ENCODE results near the gene SART3.
"Not testable (repeated sequence)": the region's sequence is repeated elsewhere in the genome, so short reads cannot be mapped to it uniquely, and the experiment has no call there.

SART3 gene

DNA sequence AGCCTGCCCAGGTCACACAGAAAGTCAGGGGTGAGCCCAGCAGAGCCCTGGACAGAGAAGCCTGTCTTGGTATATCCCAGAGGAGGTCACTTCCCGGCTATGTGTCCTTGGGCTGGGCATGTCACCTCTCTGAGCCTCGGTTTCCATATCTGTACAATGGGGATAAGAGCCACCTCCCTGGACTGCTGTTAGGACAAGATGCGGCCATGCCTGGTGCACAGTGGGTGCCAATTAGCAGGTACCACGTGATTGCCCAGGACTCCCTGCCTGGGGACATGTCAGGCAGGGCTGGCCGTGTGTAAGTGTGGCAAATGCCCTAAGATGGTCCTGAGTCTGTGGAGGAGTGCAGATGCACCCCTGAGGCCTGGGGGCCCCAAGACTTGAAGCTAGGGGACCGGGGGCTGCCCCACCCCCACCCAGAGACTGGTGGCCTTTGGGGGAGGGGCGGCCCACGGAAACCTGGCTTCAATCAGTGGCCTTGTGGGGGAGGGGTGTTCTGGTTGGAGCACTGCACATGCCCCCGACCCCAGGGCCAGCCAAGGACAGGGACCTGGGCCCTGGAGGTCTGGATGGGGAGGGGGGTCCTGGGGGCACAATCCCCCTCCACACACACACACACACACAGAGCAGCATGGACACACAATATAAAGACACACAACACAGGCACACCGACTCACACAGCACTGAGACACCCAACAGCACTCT lies 36.0 kb upstream of the SART3 start:
- DNase-seq (ENCODE audit: low read depth in 2 of 2), result no peak

DNA sequence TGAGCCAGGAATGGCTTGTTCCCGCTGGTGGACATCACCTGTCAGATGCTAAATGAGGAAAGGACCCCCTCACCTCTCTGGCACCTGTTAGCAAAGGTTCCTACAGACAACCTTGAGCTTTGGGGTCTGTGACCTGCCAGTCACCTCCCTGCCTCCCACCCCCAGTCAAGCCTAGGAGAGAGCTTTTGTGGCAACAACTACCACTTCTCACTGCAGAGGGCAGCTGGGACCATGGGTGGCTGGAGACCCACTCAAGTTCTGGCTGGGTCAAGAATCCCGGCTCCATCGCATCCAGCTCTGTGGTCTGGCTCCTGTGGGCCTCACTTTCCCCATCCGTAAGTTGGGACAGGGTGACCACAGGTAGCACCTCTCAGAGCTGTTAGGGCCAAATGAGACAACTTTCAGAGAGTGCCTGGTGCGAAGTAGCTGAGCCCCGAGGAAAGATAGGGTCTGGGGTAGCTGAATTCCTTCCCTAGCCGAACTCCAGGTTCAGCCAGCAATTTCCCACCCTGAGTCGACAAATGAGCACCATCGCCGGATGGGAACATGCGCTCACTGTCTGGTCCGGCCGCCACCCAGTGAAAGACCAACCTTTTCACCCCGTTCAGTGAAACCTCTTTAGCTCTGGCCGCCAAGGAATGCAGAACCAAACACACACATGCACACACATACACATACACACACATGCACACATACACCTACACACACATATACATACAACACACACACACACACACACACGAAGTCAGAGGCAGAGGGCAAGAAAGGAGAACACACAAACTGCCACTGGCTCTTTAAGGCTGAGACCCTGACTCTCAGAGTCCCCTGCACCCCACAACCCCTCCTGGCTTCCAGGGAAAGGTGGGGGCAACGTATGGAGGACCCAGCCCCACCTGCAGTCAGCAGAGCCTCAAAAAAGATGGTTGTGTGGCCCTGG lies 35.0 kb upstream of the SART3 start:
- DNase-seq (ENCODE audit: low read depth in 2 of 2), result no peak

DNA sequence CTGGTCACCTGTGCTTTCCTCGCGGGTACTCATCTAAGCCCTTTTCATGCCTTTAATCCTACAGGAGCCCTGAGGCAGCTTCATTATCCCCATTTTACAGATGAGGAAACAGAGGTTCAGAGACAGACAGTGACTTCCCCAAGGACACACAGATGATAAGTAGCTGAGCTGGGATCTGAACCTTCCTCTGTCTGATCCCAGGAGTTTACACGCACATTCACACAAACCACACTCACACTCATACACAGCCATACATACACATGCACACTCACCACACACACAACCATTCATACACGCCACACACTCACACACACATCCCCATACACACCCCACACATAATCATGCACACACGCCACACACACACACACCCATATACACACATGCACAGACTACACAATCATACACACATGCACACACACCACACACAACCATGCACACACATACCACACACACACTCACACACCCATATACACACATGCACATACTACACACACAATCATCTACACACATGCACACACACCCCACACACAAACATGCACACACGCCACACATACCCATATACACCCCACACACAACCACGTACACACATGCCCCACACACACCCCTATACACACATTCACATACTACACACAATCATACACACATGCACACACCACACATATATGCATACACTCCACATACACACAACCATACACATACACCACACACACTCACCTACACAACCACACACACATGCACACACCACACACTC lies 34.2 kb upstream of the SART3 start:
- no peak for DNase-seq (ENCODE audit: low read depth in 2 of 2)

DNA sequence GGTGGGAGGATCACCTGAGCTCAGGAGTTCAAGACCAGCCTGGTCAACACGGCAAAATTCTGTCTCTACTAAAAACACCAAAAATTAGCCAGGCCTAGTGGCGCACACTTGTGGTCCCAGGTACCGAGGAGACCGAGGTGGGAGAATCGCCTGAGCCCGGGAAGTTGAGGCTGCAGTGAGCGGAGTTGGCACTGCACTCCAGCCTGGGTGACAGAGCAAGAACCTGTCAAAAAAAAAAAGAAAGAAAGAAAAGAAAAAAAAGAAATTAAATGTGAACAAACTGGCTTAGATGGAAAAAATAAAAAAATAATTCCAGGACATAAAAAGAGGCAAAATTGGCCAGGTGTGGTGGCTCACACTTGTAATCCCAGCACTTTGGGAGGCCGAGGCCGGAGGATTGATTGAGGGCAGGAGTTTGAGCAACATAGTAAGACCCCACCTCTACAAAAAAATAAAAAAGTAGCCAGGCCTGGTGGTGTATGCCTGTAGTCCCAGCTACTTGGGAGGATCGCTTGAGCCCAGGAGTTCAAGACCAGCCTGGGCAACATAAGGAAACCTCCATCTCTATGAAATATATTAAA lies 33.4 kb upstream of the SART3 start:
- DNase-seq (ENCODE audit: low read depth in 2 of 2), result no peak

DNA sequence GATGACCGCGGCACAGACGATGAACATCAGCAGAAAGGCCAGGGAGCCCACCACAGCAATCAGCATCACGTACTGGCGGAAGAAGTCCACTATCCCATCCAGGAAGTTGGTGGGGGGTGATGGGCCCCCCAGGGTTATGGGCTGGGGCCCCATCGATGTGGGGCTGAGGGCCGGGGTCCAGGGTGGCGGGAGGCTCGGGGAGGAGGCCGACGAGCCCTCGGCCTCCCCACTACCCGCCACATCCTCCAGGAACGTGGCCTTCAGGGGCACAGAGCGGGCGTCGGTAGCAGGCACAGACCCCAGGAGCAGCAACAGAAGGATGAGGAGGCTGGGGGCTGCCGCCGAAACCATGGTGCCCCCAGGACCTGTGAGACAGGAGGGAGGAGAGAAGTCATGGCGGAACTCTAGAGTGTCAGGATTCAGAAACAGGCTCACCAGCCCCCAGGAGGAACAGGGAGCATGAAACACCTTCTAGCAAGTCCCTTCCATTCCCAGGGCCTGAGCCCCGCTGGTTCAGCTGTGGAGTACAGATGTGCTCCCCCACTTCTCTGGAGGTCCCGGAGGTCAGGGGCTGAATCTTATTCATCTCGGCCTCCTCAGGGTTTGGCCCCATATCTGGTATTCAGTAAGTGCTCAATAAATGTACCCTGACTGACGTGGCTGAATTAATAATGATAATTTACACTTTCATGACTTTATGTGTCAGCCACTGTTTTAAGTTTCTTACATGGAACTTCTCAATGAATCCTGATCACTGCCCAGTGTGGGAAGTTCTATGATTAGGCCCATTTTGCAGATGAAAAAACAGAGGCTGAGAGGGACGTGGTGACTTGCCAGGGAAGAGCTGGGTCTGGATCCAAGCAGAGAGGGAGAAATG lies 31.3 kb upstream of the SART3 start:
- no peak for DNase-seq (ENCODE audit: low read depth in 2 of 2)

DNA sequence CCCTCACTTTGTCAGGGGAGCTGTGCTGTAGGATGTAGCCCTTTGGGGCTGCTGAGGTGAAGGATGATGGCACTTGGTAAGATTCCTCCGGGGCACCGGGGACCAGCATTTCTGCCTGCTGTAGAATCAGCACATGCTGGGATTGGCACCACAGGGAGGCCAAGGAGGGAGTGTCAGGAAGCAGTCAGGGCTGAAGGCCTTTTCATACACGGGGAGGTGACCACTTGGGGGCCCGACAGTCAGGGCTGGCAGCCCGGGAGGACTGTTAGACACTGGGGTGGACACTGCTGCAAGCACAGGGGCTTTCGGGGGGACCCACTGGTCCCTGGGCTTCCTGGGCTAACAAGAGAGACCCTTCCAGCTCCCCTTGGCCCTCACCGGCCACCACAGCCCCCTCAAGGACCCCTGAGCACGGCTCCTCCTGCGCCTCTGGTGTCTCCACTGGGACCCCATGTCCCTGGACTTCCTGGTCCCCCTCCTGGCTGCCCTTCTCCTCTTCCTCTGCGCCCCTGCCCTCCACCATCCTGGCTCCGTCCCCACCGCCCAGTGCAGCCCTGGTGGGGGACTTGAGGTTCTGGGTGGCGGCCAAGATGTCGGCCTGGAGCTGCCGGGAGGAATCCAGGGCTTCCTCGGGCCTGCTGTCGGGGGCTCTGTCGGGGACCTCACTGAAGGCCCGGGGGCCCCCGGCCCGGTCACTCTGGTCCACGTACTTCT lies 30.5 kb upstream of the SART3 start:
- no peak for DNase-seq (ENCODE audit: low read depth in 2 of 2)

DNA sequence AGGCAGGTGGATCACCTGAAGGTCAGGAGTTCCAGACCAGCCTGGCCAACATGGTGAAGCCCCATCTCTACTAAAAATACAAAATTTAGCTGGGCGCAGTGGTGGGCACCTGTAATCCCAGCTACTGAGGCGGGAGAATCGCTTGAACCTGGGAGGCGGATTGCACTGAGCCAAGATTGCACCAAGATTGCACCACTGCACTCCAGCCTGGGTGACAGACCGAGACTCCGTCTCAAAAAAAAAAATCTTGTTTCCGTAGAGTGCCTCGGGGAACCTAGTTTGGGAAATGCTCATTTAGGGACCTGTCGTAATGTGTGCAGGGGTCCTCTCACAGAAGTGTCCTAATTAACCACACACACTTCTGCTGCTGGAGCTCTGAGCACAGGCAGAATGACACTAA lies 29.5 kb upstream of the SART3 start:
- DNase-seq (ENCODE audit: low read depth in 2 of 2), result not testable (repeated sequence)

DNA sequence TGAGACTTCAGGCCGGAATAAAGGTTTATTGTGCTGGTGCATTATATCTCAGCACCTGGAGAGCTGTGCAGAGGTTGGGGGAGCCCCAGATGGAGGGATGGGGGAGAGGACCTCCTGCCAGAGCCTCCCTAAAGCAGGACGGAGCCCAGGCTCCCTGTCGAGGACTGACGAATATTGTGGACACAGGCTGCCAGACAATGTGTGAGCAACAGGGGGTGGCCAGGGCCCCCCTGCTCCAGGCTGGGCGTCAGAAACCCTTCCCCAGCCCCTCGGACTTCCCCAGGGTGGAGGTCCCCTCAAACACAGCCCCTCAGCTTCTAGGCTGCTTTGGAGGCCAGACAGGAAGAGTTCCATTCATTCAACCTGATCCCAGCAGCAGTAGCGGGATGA lies 28.9 kb upstream of the SART3 start:
- DNase-seq (ENCODE audit: low read depth in 2 of 2), result no peak

DNA sequence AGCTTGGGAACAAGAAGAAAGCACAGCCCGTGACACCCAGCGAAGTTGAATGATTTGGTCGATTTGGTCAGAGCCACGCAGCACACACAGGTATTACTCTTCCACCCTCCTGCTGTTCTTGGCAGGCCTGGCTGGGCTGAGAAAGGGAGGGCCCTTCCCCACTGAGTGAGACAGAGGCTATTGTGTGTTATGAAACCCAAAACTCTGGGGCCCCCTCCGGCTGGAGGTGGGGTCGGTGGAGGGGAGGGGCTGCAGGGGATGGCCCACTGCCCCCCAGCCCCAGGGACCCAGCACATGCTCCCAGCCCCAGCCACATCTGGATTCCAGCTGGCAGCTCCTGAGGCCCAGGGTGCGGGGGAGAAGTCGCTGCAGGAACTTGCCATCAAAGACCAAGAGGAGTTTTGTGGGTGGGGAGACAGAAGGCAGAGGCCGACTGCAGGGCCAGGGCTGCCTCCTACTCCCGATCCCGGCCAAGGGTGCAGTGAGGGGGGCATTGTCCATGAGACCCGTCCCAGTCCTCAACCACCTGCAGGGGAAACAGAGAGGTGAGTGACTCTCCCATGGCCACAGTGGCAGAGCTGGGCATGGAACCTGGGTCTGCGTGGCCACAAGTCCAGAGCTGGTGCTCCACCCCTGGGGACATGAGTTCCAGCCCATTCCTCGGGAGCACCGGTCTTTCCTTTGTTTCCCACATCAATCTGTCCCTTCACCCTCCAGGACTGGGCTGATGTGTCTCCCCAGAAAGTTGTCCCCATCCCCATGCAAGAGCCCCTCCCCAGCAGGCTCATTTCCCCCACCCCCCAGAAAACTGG lies 28.3 kb upstream of the SART3 start:
- peak; percentile 75 to 78 for DNase-seq (ENCODE audit: low read depth in 2 of 2)

DNA sequence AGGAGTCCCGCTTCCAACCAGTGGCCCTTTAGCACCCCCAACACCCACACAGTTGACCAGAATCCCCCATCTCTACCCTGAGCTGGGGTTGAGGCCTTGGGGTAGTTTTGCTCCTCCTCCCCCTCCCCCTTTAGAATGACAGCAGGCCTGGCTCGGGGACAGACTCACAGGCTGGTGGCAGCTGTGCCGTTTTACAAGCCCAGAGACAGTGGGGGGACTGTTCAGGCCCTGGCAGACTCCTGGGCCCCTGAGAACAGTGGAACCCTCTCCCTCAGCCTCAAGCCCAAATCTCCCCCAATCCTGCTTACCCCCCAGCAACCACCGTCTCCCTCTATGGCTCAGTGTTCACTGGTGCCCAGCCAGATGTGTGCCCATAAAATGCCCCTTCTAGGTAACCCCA lies 26.9 kb upstream of the SART3 start:
- DNase-seq (ENCODE audit: low read depth in 2 of 2), result no peak

DNA sequence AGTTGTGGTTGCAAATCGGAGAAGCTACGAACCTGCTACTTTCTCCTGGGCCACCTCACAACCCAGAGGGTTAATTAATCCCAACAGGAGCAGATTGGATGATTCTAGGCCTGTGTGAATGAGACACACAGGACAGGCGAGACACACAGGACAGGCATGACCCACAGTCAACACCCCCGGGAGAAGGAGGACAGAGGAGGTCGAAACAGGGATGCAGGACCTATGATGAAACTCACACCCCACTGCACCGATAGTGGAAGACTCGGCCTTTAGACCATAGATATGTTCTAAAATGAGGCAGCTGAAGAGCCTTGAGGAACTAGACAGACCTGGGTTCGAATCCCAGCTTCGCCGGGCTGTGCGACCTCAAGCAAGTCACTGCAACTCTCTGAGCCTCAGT lies 25.3 kb upstream of the SART3 start:
- no peak for DNase-seq (ENCODE audit: low read depth in 2 of 2)

DNA sequence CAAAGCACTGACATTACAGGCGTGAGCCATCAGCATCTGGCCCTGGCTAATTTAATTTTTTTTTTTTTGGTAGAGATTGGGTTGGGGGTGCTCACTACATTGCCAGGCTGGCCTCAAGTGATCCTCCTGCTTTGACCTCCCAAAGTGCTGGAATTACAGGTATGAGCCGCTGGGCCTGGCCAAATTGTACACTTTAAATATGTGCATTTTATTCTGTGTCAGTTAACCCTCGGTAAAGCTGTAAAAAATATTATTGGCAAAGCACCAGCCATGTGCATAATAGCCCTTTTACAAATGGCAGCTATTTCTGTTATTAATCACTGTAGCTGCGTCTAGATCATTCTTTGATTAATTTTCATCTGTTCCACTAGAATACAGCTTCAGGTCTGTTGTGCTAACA lies 24.9 kb upstream of the SART3 start:
- no peak for DNase-seq (ENCODE audit: low read depth in 2 of 2)

DNA sequence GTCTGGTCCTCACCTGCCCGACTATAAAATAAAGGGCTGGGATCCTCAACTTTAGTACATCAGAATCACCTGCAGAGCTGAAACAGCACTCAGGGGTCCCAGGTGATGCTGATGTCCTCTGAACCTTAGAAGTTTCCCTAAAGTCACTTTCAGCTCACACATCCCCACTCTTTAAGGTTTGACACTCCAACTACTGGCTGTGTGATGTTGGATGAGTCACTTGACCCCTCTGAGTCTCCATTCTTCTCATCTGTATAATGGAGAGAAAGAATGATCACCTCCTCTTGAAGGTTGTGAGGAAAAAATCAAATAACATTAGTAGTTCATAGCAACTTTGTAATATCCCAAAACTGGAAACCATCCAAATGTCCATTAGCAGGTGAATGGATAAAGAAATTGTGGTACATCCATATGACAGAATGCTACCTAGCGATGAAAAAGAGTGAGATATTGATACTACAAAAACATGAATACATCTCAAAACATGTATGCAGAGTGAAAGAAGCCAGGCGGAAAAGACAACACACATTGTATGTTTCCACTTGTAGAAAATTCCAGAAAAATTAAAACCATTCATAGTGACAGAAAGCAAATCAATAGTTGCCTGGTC lies 23.6 kb upstream of the SART3 start:
- no peak for DNase-seq (ENCODE audit: low read depth in 2 of 2)

DNA sequence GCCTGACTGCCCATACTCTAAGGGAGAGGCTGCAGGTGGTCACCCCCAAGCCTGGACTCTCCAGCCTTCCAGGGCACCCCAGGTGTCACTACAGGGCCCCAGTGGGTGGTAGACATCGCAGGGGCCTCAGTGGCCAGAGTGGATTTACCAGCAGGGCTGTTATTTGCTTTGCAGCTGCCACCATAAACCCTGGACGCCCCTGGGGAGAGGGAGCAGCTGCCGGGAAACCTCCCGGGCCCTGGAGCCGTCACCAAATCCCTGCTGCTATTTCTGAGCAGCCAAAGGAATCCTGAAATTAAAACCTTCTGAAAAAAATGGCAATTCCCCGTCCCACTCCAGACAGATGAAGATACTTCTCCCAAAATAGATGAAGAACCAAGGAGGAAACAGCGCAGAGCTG lies 23.0 kb upstream of the SART3 start:
- no peak for DNase-seq (ENCODE audit: low read depth in 2 of 2)

DNA sequence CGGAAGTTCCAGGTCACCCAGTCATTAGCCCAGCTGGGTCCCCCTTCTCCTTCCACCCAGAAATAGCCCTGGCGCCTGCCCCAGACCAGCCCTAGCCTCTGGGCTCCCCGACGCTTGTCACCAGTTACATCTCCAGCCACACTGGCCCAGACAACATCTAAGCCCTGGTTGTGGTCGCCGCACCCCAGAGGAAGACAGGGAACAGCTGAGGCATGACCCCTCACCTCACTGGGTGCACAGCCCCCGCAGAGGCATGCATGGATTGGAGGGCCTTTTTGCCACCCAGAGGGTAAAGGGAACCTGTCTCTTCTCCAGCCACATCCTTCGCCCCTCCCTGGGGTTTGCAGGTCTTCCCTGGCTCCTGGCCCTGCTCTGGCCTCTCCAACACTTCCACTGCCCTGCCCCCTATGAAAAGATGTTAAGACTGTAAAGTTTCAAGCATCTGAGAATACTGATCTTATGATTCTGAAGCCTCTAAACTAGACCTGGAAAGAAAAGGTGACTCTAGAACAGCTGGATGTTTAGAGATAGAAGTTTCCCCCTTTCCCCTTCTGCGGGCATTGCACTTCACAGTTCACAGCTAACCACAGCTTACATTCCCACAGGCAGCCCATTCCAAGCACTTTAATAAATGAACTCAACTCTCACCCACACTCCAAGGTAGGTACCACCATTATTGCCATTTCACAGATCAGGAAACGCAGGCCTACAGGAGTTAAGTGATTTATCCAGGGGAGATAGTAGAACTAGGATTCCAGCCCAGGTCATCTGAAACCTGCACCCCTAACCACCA lies 22.2 kb upstream of the SART3 start:
- DNase-seq (ENCODE audit: low read depth in 2 of 2), result no peak

DNA sequence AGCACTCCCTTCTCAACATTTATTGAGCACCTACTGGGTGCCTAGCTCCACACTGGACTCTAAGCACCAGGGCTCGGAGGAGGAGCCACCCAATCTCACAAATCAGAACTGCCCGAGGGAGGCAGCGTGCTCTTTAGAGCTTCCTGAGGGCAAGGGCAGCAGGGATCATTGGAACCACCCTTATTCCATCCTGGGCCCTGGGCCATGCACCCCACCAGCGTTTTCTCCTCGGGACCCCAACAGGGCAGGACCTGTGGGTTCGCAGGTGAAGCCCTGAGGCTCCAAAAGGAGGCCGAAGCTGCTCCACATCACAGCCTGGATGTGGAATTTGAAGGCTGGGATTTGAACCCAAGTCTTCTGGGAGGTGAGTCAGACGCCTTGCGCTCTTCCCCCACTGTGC lies 21.5 kb upstream of the SART3 start:
- no peak for DNase-seq (ENCODE audit: low read depth in 2 of 2)

DNA sequence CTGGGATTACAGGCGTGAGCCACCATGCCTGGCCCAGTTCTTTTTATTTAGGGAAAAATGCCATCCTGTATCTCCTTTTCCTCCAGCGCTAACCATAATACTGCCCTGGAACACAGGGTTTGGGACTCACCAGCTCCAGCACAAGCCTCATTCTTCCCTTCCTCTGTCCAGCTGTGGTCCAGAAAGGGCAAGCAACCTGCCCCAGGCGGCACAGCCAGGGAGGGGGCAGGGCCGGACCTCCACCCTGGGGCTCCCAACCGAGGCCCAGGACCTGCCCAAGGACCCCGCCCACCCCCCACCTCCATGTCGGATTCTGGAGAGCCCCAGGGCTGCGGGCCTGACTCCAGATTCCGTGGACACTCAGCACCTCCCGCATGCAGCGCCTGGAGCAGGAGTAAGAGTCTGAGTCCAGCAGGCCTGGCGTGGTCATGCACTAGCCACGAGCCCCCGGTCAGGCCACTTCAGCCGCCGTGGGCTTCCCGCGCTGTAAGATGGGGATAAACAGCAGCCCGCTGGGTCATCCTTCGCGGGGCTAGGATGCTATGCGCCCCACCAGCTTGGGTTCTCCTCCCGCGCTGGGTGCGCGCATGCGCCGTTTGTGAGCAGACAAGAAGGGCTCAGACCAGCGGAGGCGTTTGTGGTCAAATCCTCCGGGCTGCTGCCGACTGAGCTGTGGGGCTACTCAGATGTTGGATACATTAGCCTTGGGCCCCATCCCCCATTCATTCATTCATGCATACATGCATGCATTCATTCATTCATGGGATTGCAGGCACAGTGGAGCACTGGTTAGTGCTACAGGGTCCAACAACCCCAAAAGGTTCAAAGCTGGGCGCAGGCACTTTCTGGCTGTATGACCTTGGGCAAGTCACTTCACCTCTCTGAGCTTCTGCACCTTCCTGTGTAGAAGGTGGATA lies 20.6 kb upstream of the SART3 start:
- DNase-seq (ENCODE audit: low read depth in 2 of 2), result no peak
